Type B pancreatic cell (in vitro differentiated cells): Measurements from ENCODE around the gene HERPUD1. TPM values are rescaled to one million over a fixed set of nuclear protein-coding genes. Genes with fewer than 3 reads are reported as not detected.

Experiments
- DNase-seq: peaks from one replicate; pipeline ENCODE4 v3.0.0; 2021; ENCODE audit warnings: mixed read lengths; ENCODE audit not compliant: unreplicated experiment; ENCODE audit errors: extremely low spot score
- H3K27ac Mint-ChIP-seq: 2 replicates; pipeline ENCODE4 v1.8.0; 2021; ENCODE audit warnings: mild to moderate bottlenecking, mixed read lengths
- H3K27me3 Mint-ChIP-seq: 2 replicates; pipeline ENCODE4 v1.8.0; 2021; ENCODE audit warnings: mixed read lengths
- H3K36me3 Mint-ChIP-seq: 2 replicates; pipeline ENCODE4 v1.8.0; 2021; ENCODE audit warnings: mixed read lengths
- H3K4me1 Mint-ChIP-seq: one replicate; pipeline ENCODE4 v1.8.0; 2021; ENCODE audit warnings: mixed read lengths; ENCODE audit not compliant: unreplicated experiment
- H3K4me3 Mint-ChIP-seq: 2 replicates; pipeline ENCODE4 v1.8.0; 2021; ENCODE audit warnings: mild to moderate bottlenecking, mixed read lengths
- H3K9me3 Mint-ChIP-seq: 2 replicates; pipeline ENCODE4 v1.8.0; 2021; ENCODE audit warnings: mixed read lengths
- total RNA-seq: library from RNA; stranded (reverse); gene quantifications from 2 replicates; pipeline ENCODE4 v1.2.1, GENCODE V29; 2021; ENCODE audit warnings: low replicate concordance
- TF ChIP-seq, protein P1 (sequence below): fragments of 200-600 bp; sonication (generic); conservative IDR thresholded peaks from 2 replicates; pipeline ENCODE4 v1.5.0; 2021; ENCODE audit warnings: antibody characterized with exemption, mild to moderate bottlenecking

HERPUD1 gene
- total RNA-seq, 1 donor from 2014 or later, result 98.8 TPM

DNA sequence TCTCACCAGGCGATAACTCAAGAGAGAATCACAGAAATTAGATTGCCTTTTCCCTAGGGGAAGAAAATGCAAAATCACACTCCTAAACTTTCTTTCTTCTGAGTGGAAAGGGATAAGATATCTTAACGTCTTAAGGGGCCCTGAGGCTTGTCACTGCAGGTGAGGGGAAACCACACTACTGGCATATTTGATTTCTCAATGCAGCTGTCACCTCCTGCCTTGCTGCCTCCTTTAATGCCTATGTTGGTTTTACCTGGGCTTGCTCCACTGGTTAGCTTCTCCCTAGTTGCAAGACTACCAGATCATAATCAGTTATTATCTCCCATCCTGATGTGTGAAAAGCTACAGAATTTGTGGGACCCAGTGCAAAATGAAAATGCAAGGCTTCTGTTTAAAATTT is 4.5 kb upstream of the HERPUD1 start:
- Mint-ChIP-seq H3K4me1 (no peaks in the 10 kb centered on the region), H3K4me3 (no peak overlapping the region), H3K27ac (no peak overlapping the region), H3K36me3 (no peaks in the 10 kb centered on the region), H3K27me3 (no peaks in the 10 kb centered on the region), H3K9me3 (no peaks in the 10 kb centered on the region)
- no peak for DNase-seq
- TF ChIP-seq, protein P1, sequence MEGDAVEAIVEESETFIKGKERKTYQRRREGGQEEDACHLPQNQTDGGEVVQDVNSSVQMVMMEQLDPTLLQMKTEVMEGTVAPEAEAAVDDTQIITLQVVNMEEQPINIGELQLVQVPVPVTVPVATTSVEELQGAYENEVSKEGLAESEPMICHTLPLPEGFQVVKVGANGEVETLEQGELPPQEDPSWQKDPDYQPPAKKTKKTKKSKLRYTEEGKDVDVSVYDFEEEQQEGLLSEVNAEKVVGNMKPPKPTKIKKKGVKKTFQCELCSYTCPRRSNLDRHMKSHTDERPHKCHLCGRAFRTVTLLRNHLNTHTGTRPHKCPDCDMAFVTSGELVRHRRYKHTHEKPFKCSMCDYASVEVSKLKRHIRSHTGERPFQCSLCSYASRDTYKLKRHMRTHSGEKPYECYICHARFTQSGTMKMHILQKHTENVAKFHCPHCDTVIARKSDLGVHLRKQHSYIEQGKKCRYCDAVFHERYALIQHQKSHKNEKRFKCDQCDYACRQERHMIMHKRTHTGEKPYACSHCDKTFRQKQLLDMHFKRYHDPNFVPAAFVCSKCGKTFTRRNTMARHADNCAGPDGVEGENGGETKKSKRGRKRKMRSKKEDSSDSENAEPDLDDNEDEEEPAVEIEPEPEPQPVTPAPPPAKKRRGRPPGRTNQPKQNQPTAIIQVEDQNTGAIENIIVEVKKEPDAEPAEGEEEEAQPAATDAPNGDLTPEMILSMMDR, result no peak

DNA sequence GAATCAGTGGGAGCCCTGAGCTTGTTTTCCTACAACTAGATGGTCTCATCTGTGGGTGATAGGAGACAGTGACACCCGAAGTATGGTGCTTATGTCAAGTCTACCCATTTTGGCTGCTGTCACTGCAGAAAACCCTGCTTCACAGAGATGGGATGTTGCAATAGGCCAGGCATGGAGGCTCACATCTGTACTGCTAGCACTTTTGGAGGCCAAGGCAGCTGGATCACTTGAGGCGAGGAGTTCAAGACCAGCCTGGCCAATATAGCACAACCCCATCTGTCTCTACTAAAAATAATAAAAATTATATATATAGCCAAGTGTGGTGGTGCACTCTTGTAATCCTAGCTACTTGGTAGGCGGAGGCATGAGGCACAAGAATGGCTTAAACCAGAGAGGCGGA is 2.3 kb upstream of the HERPUD1 start:
- peaks cover 5% of the 10 kb centered on the region for H3K36me3 Mint-ChIP-seq
- no peaks in the 10 kb centered on the region for H3K9me3 Mint-ChIP-seq
- TF ChIP-seq, protein P1, result no peak
- H3K4me3 Mint-ChIP-seq, result no peak overlapping the region
- no peak overlapping the region for H3K27ac Mint-ChIP-seq
- peaks cover 8% of the 10 kb centered on the region for H3K4me1 Mint-ChIP-seq
- DNase-seq, result no peak
- no peaks in the 10 kb centered on the region for H3K27me3 Mint-ChIP-seq

DNA sequence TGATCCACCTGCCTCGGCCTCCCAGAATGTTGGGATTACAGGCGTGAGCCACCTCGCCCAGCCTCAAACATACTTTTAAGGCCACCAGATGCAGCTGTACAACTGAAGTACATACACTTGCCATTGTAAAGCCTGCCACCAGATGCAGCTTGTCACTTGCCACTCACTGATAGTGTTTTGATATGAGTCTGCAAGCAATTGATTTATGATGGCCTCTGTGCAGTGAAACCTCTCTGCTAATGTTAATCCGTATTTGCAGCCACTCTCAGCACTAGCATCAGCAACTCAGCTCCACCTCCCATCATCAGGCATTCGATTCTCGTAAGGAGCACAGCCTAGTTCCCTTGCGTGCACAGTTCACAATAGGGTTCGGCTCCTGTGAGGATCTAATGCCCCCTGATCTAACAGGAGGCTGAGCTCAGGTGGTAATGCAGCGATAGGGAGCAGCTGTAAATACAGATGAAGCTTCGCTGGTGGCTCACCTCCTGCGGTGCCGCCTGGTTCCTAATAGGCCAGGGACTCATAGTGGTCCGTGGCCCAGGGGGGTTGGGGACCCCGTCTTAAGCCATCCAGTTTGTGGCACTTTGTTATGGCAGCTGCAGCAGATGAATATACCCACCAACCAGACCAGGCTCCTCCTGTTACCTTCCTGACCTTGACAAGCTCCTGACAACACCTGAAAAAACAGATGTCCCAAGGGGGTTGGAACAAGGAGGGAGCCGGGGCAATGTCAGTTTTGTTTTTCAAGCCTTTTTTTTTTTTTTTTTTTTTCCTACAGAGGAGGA is 1.3 kb upstream of the HERPUD1 start:
- Mint-ChIP-seq H3K27ac (peak overlapping the region; percentile 95), H3K9me3 (no peaks in the 10 kb centered on the region), H3K27me3 (no peaks in the 10 kb centered on the region), H3K4me1 (peaks cover 17% of the 10 kb centered on the region), H3K36me3 (peaks cover 14% of the 10 kb centered on the region), H3K4me3 (peak overlapping the region; percentile 93)
- DNase-seq, result no peak
- TF ChIP-seq, protein P1, result no peak

DNA sequence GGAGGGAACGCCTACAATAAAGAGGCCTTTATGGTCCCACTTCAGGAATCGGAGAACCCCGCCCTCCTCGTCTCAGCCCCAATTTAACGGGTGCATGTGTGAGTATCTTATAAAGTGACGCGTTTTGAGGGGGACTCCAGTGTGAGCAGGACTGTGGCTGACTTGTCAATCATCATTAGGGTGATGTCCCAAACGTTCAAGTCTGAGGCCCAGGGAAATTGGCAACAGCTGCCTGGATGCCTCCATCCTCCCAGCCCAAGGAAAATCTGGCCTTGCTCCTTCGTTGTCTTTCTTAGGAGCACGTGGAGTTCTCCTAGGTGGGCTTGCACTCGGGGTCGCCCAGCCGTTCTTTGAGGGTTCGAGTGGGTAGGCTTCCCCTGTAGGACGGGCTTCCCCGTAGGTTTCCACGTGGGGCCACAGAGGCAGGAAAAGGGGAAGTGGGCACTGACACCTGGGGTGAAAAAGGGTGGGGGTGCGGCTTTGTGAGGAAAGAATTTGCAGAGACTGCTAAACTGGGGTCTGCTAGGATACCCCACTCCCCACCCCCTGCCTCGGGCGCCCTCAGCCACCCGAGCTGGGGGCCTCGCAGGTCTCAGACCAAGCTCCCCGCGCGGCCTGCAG is 561 bp upstream of the HERPUD1 start:
- TF ChIP-seq, protein P1, result no peak
- Mint-ChIP-seq H3K36me3 (peaks cover 18% of the 10 kb centered on the region), H3K4me1 (peaks cover 17% of the 10 kb centered on the region), H3K4me3 (peak overlapping the region; percentile 93), H3K27me3 (no peaks in the 10 kb centered on the region), H3K9me3 (no peaks in the 10 kb centered on the region), H3K27ac (peak overlapping the region; percentile 95)
- no peak for DNase-seq

DNA sequence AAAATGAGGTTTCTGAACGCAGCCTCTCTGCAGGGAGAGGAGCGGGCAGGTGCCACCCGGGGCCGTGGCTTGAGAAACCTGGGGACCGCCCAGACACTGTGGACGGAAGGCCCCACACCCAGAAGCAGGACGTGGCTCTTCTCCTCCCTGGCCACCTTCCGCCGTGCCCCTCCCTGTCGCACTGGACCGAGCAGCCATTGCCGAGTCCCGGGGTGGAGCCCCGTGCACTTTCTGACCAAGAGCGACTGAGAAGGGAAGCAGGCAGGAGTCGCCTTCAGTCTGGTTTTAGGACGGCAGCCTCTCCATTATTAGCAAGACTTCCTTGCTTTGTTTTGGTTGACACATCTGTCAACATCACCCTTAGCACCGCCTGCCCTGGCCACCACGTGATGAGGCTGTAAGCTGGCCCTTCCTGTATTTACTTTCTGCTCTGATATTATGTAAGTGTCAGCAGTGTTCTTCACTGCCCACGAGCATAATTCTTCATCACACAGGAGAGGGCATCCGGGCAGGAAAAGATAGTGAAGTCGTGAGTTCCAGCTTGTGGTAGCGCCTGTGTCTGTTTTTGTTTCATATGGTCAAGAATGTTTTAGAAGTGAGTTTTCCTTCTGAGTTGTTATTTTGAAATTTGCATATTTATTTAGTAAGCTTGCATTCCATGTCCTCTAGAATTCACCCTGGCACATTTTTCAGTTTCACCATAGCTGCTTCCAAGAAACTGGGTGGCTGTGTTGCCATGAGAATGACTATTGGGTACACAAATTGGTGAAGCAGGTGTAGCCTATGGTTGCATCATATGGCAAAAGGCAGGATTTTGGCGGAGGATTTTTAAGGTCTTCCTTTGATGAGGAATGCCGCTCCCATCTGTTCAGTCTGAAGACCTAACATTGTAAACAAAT is 1.0 kb downstream of the HERPUD1 start:
- peak; percentile 73 for DNase-seq
- Mint-ChIP-seq H3K4me1 (peaks cover 17% of the 10 kb centered on the region), H3K27me3 (no peaks in the 10 kb centered on the region), H3K9me3 (no peaks in the 10 kb centered on the region), H3K36me3 (peaks cover 31% of the 10 kb centered on the region), H3K4me3 (peak overlapping the region; percentile 93), H3K27ac (peak overlapping the region; percentile 95)
- TF ChIP-seq, protein P1, result no peak
